Common myeloid progenitor, CD34-positive (primary cell): Measurements from ENCODE around the gene PLPP7.

Experiments
- CTCF ChIA-PET: fragments of 350-600 bp; sonication (Branson Sonifier 250); formaldehyde crosslinking; loops from one replicate; lab custom pipeline; 2021; ENCODE audit warnings: antibody characterized with exemption; lab: Charles Lee
- POLR2A ChIA-PET: fragments of 350-600 bp; sonication (Branson Sonifier 250); formaldehyde crosslinking; loops from one replicate; lab custom pipeline; 2021; ENCODE audit warnings: antibody characterized with exemption; lab: Charles Lee
- DNase-seq, 3 donors: peaks; one replicate each; pipeline versions ENCODE4 v3.0.0 to v3.0.0-alpha.2; 2013
- H3K27ac ChIP-seq, 2 experiments: 1 replicate in 1 of 2; 2 replicates in 1 of 2; pipeline ENCODE4 v1.7.0; 2013; ENCODE audit warnings: inconsistent platforms in 2 of 2, low read length in 2 of 2, mild to moderate bottlenecking in 2 of 2, low read depth in 1 of 2, moderate library complexity in 1 of 2; ENCODE audit not compliant: severe bottlenecking in 2 of 2, insufficient read depth in 1 of 2, poor library complexity in 1 of 2
- H3K27me3 ChIP-seq, 5 experiments: replicated peaks in 2 of 5; 1 replicate in 3 of 5; 2 replicates in 2 of 5; pipeline versions ENCODE4 v1.6.1 to v1.7.0; 2013; ENCODE audit warnings: low read length in 4 of 5, mild to moderate bottlenecking in 2 of 5, moderate library complexity in 2 of 5, inconsistent platforms in 1 of 5; ENCODE audit not compliant: insufficient read depth in 5 of 5, control insufficient read depth in 4 of 5
- H3K36me3 ChIP-seq, 4 experiments: 1 replicate in 2 of 4; 2 replicates in 2 of 4; pipeline versions ENCODE4 v1.6.1 to v1.7.0; 2013; ENCODE audit warnings: low read length in 3 of 4, control low read depth in 1 of 4, mild to moderate bottlenecking in 1 of 4; ENCODE audit not compliant: control insufficient read depth in 4 of 4, insufficient read depth in 4 of 4
- H3K4me1 ChIP-seq, 4 experiments: 1 replicate in 3 of 4; 2 replicates in 1 of 4; pipeline versions ENCODE4 v1.6.1 to v1.7.1; 2013; ENCODE audit warnings: low read length in 3 of 4, mild to moderate bottlenecking in 3 of 4, control low read depth in 1 of 4, inconsistent platforms in 1 of 4, moderate library complexity in 1 of 4; ENCODE audit not compliant: control insufficient read depth in 4 of 4, insufficient read depth in 4 of 4; ENCODE audit errors: control extremely low read depth in 1 of 4
- H3K4me3 ChIP-seq, 7 experiments: 1 replicate in 4 of 7; 2 replicates in 3 of 7; pipeline versions ENCODE4 v1.5.1 to v1.7.0; 2013; ENCODE audit warnings: mild to moderate bottlenecking in 7 of 7, low read length in 6 of 7, moderate library complexity in 6 of 7, inconsistent platforms in 2 of 7, low read depth in 2 of 7, control low read depth in 1 of 7; ENCODE audit not compliant: insufficient read depth in 4 of 7, control insufficient read depth in 1 of 7; ENCODE audit errors: extremely low read depth in 1 of 7
- H3K9me3 ChIP-seq, 5 experiments: 1 replicate in 4 of 5; 2 replicates in 1 of 5; pipeline versions ENCODE4 v1.6.1 to v1.7.1; 2013; ENCODE audit warnings: low read length in 4 of 5, mild to moderate bottlenecking in 2 of 5, inconsistent platforms in 1 of 5, low read depth in 1 of 5, moderate library complexity in 1 of 5; ENCODE audit not compliant: control insufficient read depth in 4 of 5, insufficient read depth in 2 of 5; ENCODE audit errors: control extremely low read depth in 1 of 5
- WGBS: methylation state at CpG from one replicate; pipeline ENCODE4 v1.1.5; 2013; ENCODE audit not compliant: insufficient coverage; 5-methylcytosine and 5-hydroxymethylcytosine counted together

Gene PLPP7

GRCh38 chr9:131254626-131255025, 34.9 kb upstream of the PLPP7 start:
- Histone ChIP-seq H3K36me3 (peaks cover 0 to 21% (median 18%) of the 10 kb centered on the region in 4 experiments), H3K4me3 (no peak overlapping the region), H3K9me3 (no peaks in the 10 kb centered on the region), H3K27me3 (no peaks in the 10 kb centered on the region), H3K4me1 (peaks cover 8 to 77% (median 76%) of the 10 kb centered on the region in 4 experiments), H3K27ac (no peak overlapping the region)
- DNase-seq, result no peak
- ChIA-PET POLR2A (interaction anchor here (1.0 to 4.3 kb wide), 2 partner anchors 17 to 20 kb away, joined by 4 to 33 read pairs; partner anchors contain the start of gene FAM78A), CTCF (interaction anchor here (0.7 to 10.0 kb wide), 6 partner anchors 15 to 95 kb away, joined by 3 to 155 read pairs (median 3); partner anchors contain the start of gene FAM78A)
- WGBS, result 95% methylated on average over 14 of the region's 14 CpGs

- H3K9me3 ChIP-seq, result no peaks in the 10 kb centered on the region
- POLR2A ChIA-PET, result interaction anchor here (1.4 to 4.3 kb wide), 3 partner anchors 8 to 19 kb away, joined by 6 to 33 read pairs (median 20); partner anchors contain the start of gene FAM78A
- DNase-seq, result no peak
- H3K36me3 ChIP-seq, result peaks cover 0 to 32% (median 29%) of the 10 kb centered on the region in 4 experiments
- 19% methylated on average over 3 of the region's 8 CpGs for WGBS
- peaks cover 8 to 77% (median 76%) of the 10 kb centered on the region in 4 experiments for H3K4me1 ChIP-seq
- peak overlapping the region in 1 of 2 experiments; percentile 78 for H3K27ac ChIP-seq
- CTCF ChIA-PET, result interaction anchor here (0.6 to 10.0 kb wide), 7 partner anchors 14 to 77 kb away, joined by 3 to 155 read pairs (median 4); partner anchors contain the start of gene FAM78A
- H3K4me3 ChIP-seq, result peak overlapping the region in 4 of 7 experiments; percentile 15 to 48 (median 36)
- H3K27me3 ChIP-seq, result no peaks in the 10 kb centered on the region
Measured at GRCh38 chr9:131255676-131256197, 33.8 kb upstream of the PLPP7 start.

GRCh38 chr9:131257266-131258025, 32.1 kb upstream of the PLPP7 start:
- H3K4me1 ChIP-seq, result peaks cover 8 to 68% (median 62%) of the 10 kb centered on the region in 4 experiments
- DNase-seq, result no peak
- WGBS, result 95% methylated on average over 9 of the region's 15 CpGs
- H3K36me3 ChIP-seq, result peaks cover under 1 to 47% (median 42%) of the 10 kb centered on the region in 4 experiments
- ChIA-PET POLR2A (interaction anchor here (4.3 kb wide), 1 partner anchor 18 kb away, joined by 33 read pairs; the partner anchor contains the start of gene FAM78A), CTCF (interaction anchor here (0.8 to 10.0 kb wide), 3 partner anchors 14 to 75 kb away, joined by 3 to 155 read pairs (median 7); partner anchors contain the start of gene FAM78A)
- H3K9me3 ChIP-seq, result no peaks in the 10 kb centered on the region
- no peak overlapping the region for H3K4me3 ChIP-seq
- H3K27me3 ChIP-seq, result no peaks in the 10 kb centered on the region
- peak overlapping the region in 1 of 2 experiments; percentile 53 for H3K27ac ChIP-seq

DNA sequence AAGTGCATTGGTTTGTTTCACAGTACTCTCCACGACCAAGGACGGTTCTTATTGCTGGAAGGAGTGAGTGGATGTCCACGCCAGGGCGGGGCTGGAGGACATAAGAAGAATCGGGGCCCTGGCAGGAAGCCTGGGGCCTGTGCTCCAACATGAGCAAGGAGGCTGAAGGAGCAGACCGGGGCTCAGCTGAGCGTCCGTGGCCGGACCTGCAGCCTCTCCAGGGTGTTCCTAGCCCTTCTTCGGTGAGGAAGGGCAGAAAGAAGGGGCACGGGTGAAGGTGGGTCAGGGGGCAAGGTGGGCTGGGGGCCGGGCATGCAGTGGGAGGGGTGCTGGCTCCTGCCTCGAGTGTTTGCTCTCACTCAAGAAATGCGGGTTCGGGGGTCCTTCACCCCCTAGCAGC, 31.3 kb upstream of the PLPP7 start:
- Histone ChIP-seq H3K27ac (peak overlapping the region in 1 of 2 experiments; percentile 53), H3K4me3 (no peak overlapping the region), H3K9me3 (no peaks in the 10 kb centered on the region), H3K27me3 (no peaks in the 10 kb centered on the region), H3K4me1 (peaks cover 8 to 62% (median 56%) of the 10 kb centered on the region in 4 experiments), H3K36me3 (peaks cover 3 to 54% (median 46%) of the 10 kb centered on the region in 4 experiments)
- CTCF ChIA-PET, result interaction anchor here (10.0 kb wide), 1 partner anchor 13 kb away, joined by 155 read pairs; the partner anchor contains the start of gene FAM78A
- POLR2A ChIA-PET, result no interaction called here
- DNase-seq, result no peak
- WGBS, result 84% methylated on average over 9 of the region's 15 CpGs

DNA sequence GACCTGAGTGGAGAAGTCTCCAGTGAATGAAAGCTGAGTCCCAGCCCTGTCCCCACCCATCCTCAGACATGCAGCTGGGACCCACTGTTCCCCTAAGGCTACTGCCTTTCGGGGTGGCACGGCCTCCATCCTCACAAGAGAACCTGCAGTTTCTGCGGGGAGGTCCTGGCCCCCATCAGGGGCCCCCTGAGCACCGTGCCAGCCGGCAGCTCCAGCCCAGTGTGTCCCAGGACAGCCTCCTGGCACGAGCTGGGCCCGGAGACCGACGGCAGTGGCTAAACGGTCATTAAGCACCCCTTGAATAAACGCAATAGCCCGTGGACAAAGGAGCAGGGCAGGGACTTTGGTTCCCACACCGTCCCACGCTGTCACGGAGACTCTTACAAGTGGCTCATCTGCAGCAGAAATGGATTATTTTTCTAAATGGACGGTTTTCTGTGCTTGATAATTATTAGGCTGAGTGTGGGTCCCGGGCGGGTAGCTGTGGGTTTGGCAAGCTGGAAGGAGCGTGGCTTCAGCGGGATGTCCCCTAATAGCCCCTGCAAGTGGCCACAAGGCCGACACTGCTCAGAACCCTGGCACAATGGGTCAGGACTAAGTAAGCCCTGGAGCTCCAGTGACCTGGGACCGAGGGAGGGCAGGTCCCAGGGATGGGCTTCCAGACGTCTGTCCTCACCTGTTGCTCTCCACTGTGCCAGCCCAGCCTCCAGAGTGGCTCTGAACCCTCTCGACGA, 30.7 kb upstream of the PLPP7 start:
- 95% methylated on average over 25 of the region's 25 CpGs for WGBS
- Histone ChIP-seq H3K4me1 (peaks cover 6 to 58% (median 51%) of the 10 kb centered on the region in 4 experiments), H3K36me3 (peaks cover 3 to 58% (median 48%) of the 10 kb centered on the region in 4 experiments), H3K4me3 (no peak overlapping the region), H3K9me3 (no peaks in the 10 kb centered on the region), H3K27ac (peak overlapping the region in 1 of 2 experiments; percentile 43), H3K27me3 (no peaks in the 10 kb centered on the region)
- CTCF ChIA-PET, result interaction anchor here (10.0 kb wide), 1 partner anchor 12 kb away, joined by 155 read pairs; the partner anchor contains the start of gene FAM78A
- no peak for DNase-seq
- POLR2A ChIA-PET, result no interaction called here

DNA sequence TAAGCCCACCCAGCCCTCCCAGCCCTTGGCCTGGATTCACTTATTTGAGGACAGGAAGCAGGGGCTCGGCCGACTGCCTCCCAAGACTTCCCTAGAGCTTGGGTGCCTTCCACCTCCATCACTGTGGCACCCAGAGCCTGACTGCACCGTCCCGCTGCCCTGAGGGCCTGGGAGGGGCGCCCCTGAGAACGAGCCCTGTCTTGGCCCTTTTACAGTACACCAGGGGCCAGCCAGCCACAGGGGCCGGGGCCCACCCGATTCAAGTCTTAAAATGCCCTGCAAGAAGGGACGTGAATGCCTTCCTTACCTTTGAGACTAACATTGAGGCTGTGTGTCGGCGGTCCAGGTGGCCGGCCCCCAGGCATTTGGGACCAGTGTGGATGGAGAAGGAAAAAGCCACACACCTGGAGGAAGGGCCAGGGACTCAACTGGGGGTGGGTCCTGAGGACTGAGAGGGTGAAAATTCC, 30.1 kb upstream of the PLPP7 start:
- H3K27ac ChIP-seq, result peak overlapping the region in 1 of 2 experiments; percentile 54
- no peak for DNase-seq
- POLR2A ChIA-PET, result no interaction called here
- CTCF ChIA-PET, result interaction anchor here (10.0 kb wide), 1 partner anchor 12 kb away, joined by 155 read pairs; the partner anchor contains the start of gene FAM78A
- H3K27me3 ChIP-seq, result no peaks in the 10 kb centered on the region
- H3K4me3 ChIP-seq, result no peak overlapping the region
- H3K4me1 ChIP-seq, result peaks cover 5 to 58% (median 51%) of the 10 kb centered on the region in 4 experiments
- peaks cover 5 to 60% (median 51%) of the 10 kb centered on the region in 4 experiments for H3K36me3 ChIP-seq
- no peaks in the 10 kb centered on the region for H3K9me3 ChIP-seq
- WGBS, result 93% methylated on average over 7 of the region's 12 CpGs
